LNCAP (cell line): ENCODE measurements around the gene CCDC73.

Source experiments
- CTCF ChIP-seq: fragments of 450-650 bp; IDR thresholded peaks from 2 replicates; pipeline ENCODE4 v1.5.1; 2017; ENCODE audit warnings: mild to moderate bottlenecking

The CCDC73 gene

GRCh38 chr11:32792948-32793475, 1.4 kb downstream of the CCDC73 start:
- peak; percentile 67 for TF ChIP-seq CTCF

GRCh38 chr11:32792111-32792947, 2.1 kb downstream of the CCDC73 start:
- no peak for TF ChIP-seq CTCF

- no peak for TF ChIP-seq CTCF
These were observed 3.5 kb downstream of the CCDC73 start for GRCh38 chr11:32790916-32791315.

GRCh38 chr11:32786811-32787210, 7.7 kb downstream of the CCDC73 start:
- TF ChIP-seq CTCF = no peak

- TF ChIP-seq CTCF = no peak
These were observed 9.2 kb downstream of the CCDC73 start for GRCh38 chr11:32785262-32785661.

GRCh38 chr11:32781721-32782120, 12.7 kb downstream of the CCDC73 start:
- no peak for TF ChIP-seq CTCF

GRCh38 chr11:32779136-32779535, 15.3 kb downstream of the CCDC73 start:
- no peak for TF ChIP-seq CTCF
